ENCODE results near the gene DCST1.

Gene DCST1

DNA sequence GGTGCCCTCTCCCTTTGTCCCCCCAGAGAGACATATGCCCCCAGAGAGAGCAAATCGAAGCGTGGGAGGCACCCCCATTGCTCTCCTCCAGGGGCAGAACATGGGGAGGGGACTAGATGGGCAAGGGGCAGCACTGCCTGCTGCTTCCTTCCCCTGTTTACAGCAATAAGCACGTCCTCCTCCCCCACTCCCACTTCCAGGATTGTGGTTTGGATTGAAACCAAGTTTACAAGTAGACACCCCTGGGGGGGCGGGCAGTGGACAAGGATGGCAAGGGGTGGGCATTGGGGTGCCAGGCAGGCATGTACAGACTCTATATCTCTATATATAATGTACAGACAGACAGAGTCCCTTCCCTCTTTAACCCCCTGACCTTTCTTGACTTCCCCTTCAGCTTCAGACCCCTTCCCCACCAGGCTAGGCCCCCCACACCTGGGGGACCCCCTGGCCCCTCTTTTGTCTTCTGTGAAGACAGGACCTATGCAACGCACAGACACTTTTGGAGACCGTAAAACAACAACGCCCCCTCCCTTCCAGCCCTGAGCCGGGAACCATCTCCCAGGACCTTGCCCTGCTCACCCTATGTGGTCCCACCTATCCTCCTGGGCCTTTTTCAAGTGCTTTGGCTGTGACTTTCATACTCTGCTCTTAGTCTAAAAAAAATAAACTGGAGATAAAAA, 53.4 kb downstream of the DCST1 start:
- DNase-seq (ENCODE audit: low spot score) = no peak

DNA sequence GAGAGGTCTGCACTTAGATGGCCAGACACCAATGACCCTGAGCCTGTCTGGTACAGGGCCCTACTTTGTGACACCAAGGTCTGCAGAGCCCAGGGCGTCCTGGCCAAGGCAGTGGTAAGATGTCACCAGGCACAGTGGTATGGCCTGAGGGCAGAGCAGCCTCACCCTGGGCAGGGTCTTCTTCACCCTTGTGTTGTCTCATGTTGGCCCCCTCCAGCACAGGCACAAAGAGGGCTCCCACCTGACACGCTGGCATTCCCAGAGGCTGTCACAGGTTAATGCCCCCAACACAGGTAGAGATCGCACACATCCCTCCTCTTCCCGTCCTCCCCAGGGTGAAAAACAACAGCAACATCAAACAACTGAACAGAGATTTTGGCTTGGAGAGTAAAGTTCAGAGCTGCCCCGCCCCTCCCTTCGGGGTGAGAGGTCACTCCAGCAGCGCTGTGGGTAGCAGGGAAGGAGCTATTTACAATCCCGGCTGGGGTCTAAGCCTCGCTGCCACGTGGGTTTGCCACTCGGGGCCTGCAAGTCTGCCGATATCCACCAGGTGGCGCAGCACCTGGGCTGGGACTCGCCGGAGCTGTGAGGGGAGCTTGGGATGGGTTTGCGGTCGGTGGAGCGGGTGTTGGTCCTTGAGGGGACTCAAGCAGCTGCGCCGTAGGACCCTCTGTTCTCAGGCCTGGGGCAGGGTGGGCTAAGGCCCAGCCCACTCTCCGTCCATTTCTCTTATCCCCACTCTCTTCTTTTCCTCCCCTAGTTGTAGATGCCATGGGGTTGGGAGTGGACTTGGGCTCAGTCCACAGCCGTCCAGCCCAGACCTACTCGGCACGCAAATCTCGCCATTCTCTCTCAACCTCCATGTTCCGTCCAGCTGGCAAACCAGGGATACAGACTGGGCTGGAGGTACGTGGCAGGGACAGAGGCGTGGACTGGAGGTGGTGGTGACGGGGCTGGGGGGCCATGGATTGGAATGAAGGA, 57.7 kb downstream of the DCST1 start:
- DNase-seq (ENCODE audit: low spot score) = no peak

DNA sequence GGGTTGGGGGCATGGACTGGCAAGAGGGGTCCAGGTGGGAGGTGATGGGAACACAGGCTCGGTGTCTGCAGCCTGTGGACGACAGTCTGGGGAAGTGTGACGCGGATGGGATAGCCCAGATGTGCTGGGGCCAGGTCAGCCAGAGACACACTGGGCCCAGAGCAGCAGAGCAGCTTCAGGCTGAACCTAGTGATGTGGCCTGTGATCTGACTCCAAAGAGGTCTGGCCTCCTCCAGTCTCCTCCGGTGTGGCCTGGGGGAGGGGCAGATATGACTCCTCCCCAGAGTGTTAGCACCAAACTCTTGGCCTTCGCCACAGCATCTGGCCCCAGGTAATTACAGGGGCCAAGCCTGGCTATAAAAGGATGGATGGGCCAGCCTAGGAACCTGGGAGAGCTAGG, 58.5 kb downstream of the DCST1 start:
- no peak for DNase-seq (ENCODE audit: low spot score)

DNA sequence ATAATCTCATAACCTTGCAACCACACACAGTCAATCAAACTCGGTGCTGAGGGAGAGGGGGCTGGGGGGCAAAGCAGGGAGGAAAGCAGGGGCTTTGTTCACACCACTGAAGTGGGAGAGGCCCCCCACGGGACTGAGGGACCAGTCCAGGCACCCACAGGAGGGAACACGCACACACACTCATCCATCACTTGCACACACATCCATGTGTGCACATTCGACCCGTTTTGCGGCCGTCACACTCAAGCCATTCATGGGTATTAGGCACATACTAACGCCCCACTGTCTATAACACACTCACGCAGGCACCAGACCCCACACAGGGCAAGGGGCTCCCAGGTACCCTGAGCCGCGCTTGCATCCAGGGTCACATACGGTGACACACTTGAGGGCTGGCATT, 59.0 kb downstream of the DCST1 start:
- no peak for DNase-seq (ENCODE audit: low spot score)

DNA sequence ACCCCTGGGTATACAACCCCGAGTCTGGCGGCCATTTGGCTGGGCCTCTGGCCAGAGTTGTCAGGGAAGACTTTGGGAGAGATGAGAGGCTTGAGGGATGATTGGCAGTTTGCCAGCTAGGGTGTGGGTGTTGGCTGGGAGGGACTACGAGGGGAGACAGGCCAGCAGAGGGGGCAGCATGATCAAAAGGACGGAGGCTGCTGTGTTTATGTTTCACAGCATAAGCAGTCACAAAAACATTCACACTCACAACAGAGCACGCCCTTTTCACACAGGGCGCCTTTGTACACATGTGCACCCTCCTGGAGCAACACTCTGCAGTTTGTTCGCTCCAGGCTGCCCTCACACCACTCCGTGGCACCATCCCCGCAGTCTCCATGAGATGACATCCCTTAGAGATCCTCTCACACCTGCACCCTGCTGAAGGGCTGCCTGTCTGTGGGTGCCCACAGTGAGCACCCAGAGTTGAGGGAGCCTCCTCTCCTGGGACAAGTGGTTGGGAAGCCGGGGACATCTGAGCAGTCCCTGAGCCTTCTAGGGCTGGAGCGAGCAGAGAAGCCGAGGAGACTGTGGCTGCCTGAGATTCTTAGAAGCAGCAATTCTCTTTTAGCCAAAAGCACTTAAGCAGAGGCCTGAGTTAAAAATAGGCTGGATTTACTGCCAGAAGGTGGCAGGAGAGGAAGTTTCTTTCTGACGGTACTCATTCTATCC, 60.4 kb downstream of the DCST1 start:
- no peak for DNase-seq (ENCODE audit: low spot score)

DNA sequence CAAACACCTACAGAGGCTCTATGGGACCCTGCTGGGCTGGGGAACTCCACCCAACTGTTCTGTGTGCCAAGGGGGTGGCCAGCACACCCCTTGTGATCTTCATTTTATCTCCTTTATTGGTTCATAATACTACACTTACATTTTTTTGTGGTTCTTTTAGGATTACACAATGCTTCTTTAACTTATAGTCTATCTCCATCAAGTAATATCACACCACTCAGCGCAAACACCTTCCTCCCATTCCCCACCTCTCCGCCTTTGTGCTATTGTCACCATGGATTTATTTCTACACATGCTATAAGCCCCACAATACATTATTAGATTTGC, 61.0 kb downstream of the DCST1 start:
- no peak for DNase-seq (ENCODE audit: low spot score)

DNA sequence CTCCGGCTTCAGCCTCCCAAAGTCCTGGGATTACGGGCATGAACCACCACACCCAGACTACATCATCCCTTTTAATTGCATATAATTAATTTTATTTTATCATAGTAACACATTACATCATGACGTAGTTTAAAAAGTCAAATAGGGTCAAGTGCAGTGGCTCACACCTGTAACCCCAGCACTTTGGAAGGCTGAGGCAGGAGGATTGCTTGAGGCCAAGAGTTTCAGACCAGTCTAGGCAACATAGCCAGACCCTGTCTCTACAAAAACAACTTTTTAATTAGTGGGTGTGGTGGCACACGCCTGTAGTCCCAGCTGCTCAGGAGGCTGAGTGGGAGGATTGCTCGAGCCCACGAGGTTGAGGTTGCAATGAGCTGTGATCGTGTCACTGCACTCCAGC, 65.7 kb downstream of the DCST1 start:
- DNase-seq (ENCODE audit: low spot score) = no peak
